ENCODE data around the gene FOSL1. TPM values are rescaled to one million over a fixed set of nuclear protein-coding genes. Genes with fewer than 3 reads are reported as not detected.

The FOSL1 gene
- total and polyA plus RNA-seq, 2 of the 13 experiments (the other 11 are each of a cell fraction or from before 2014, with no cell fraction given): 4.0 to 4.1 TPM

- TF ChIP-seq, protein P1, sequence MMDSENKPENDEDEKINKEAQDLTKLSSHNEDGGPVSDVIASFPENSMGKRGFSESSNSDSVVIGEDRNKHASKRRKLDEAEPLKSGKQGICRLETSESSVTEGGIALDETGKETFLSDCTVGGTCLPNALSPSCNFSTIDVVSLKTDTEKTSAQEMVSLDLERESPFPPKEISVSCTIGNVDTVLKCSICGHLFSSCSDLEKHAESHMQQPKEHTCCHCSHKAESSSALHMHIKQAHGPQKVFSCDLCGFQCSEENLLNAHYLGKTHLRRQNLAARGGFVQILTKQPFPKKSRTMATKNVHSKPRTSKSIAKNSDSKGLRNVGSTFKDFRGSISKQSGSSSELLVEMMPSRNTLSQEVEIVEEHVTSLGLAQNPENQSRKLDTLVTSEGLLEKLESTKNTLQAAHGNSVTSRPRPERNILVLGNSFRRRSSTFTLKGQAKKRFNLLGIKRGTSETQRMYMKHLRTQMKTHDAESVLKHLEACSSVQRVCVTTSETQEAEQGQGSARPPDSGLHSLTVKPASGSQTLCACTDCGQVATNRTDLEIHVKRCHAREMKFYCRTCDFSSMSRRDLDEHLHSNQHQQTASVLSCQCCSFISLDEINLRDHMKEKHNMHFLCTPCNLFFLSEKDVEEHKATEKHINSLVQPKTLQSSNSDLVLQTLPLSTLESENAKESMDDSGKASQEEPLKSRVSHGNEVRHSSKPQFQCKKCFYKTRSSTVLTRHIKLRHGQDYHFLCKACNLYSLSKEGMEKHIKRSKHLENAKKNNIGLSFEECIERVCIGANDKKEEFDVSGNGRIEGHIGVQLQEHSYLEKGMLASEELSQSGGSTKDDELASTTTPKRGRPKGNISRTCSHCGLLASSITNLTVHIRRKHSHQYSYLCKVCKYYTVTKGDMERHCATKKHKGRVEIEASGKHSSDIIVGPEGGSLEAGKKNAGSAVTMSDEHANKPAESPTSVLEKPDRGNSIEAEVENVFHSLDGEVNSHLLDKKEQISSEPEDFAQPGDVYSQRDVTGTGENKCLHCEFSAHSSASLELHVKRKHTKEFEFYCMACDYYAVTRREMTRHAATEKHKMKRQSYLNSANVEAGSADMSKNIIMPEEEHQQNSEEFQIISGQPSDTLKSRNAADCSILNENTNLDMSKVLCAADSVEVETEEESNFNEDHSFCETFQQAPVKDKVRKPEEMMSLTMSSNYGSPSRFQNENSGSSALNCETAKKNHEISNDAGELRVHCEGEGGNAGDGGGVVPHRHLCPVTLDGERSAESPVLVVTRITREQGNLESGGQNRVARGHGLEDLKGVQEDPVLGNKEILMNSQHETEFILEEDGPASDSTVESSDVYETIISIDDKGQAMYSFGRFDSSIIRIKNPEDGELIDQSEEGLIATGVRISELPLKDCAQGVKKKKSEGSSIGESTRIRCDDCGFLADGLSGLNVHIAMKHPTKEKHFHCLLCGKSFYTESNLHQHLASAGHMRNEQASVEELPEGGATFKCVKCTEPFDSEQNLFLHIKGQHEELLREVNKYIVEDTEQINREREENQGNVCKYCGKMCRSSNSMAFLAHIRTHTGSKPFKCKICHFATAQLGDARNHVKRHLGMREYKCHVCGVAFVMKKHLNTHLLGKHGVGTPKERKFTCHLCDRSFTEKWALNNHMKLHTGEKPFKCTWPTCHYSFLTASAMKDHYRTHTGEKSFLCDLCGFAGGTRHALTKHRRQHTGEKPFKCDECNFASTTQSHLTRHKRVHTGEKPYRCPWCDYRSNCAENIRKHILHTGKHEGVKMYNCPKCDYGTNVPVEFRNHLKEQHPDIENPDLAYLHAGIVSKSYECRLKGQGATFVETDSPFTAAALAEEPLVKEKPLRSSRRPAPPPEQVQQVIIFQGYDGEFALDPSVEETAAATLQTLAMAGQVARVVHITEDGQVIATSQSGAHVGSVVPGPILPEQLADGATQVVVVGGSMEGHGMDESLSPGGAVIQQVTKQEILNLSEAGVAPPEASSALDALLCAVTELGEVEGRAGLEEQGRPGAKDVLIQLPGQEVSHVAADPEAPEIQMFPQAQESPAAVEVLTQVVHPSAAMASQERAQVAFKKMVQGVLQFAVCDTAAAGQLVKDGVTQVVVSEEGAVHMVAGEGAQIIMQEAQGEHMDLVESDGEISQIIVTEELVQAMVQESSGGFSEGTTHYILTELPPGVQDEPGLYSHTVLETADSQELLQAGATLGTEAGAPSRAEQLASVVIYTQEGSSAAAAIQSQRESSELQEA (CRISPR knock-in tag; IDR thresholded peaks at IDR 0.05; ENCODE audit: not compliant biosample characterization): peak; percentile 59
- no peak for TF ChIP-seq ZNF136 (CRISPR knock-in tag; IDR thresholded peaks at IDR 0.05; ENCODE audit: low read depth)
- peak; percentile 91 for TF ChIP-seq HNRNPL (IDR thresholded peaks at IDR 0.05; ENCODE audit: low read depth, low read length)
- peak; percentile 86 for TF ChIP-seq ZMYM2 (CRISPR knock-in tag; IDR thresholded peaks at IDR 0.05)
- TF ChIP-seq ZMYM3 (CRISPR knock-in tag; IDR thresholded peaks at IDR 0.05): peak; percentile 40; the same call in 1 of the 2 replicates
- TF ChIP-seq FOXA1 (IDR thresholded peaks at IDR 0.05): no peak
- TF ChIP-seq FOXA1 (CRISPR knock-in tag; IDR thresholded peaks at IDR 0.05): no peak
- TF ChIP-seq ZSCAN12 (CRISPR knock-in tag; IDR thresholded peaks at IDR 0.05): no peak
- TF ChIP-seq, protein P2, sequence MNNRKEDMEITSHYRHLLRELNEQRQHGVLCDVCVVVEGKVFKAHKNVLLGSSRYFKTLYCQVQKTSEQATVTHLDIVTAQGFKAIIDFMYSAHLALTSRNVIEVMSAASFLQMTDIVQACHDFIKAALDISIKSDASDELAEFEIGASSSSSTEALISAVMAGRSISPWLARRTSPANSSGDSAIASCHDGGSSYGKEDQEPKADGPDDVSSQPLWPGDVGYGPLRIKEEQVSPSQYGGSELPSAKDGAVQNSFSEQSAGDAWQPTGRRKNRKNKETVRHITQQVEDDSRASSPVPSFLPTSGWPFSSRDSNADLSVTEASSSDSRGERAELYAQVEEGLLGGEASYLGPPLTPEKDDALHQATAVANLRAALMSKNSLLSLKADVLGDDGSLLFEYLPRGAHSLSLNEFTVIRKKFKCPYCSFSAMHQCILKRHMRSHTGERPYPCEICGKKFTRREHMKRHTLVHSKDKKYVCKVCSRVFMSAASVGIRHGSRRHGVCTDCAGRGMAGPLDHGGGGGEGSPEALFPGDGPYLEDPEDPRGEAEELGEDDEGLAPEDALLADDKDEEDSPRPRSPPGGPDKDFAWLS (CRISPR knock-in tag; IDR thresholded peaks at IDR 0.05; ENCODE audit: borderline replicate concordance): no peak
- TF ChIP-seq, protein P3, sequence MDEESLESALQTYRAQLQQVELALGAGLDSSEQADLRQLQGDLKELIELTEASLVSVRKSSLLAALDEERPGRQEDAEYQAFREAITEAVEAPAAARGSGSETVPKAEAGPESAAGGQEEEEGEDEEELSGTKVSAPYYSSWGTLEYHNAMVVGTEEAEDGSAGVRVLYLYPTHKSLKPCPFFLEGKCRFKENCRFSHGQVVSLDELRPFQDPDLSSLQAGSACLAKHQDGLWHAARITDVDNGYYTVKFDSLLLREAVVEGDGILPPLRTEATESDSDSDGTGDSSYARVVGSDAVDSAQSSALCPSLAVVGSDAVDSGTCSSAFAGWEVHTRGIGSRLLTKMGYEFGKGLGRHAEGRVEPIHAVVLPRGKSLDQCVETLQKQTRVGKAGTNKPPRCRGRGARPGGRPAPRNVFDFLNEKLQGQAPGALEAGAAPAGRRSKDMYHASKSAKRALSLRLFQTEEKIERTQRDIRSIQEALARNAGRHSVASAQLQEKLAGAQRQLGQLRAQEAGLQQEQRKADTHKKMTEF (CRISPR knock-in tag; IDR thresholded peaks at IDR 0.05): peak; percentile 80
- 0 out of 2 replicates have a peak, but pooled peaks have one; percentile 1 for TF ChIP-seq ZMAT3 (CRISPR knock-in tag; conservative IDR thresholded peaks at IDR 0.05)
- peak; percentile 83; the same call in 1 of the 2 replicates for TF ChIP-seq ETV5 (CRISPR knock-in tag; IDR thresholded peaks at IDR 0.05; ENCODE audit: borderline replicate concordance)
- peak; percentile 46; the same call in 1 of the 2 replicates for TF ChIP-seq DNMT3B (CRISPR knock-in tag; conservative IDR thresholded peaks at IDR 0.05)
These were observed 648 bp downstream of the FOSL1 start (continued) for GRCh38 chr11:65899356-65900124.
